Lower lobe of right lung (tissue), 2 donors: Measurements from ENCODE around the gene MICB. TPM values are rescaled to one million over a fixed set of nuclear protein-coding genes. Genes with fewer than 3 reads are reported as not detected.
A peak's percentile ranks its signal among the peaks of the same experiment; 100 is the strongest.

Experiments
- ATAC-seq, 2 donors: fragments of 200-7000 bp; cut with Tn5 transposase; one replicate each; pipeline ENCODE4 v1.9.1; 2020 to 2022; ENCODE audit warnings: mild to moderate bottlenecking in 2 of 2, moderate library complexity in 2 of 2
- DNase-seq: peaks from one replicate; pipeline ENCODE4 v3.0.0-alpha.2; 2020
- H3K27ac ChIP-seq: fragments of 200-600 bp; one replicate; pipeline ENCODE4 v1.8.0; 2022
- H3K27me3 ChIP-seq: fragments of 200-600 bp; one replicate; pipeline ENCODE4 v1.8.0; 2022; ENCODE audit warnings: low read depth
- H3K36me3 ChIP-seq: fragments of 200-600 bp; one replicate; pipeline ENCODE4 v1.8.0; 2022; ENCODE audit warnings: mild to moderate bottlenecking
- H3K4me1 ChIP-seq: fragments of 200-600 bp; one replicate; pipeline ENCODE4 v1.8.0; 2022
- H3K4me3 ChIP-seq: fragments of 200-600 bp; one replicate; pipeline ENCODE4 v1.8.0; 2022; ENCODE audit warnings: mild to moderate bottlenecking
- H3K9me3 ChIP-seq: fragments of 200-600 bp; one replicate; pipeline ENCODE4 v1.8.0; 2022
- CTCF ChIP-seq: fragments of 200-600 bp; IDR thresholded peaks from one replicate; pipeline ENCODE4 v1.8.0; 2022; ENCODE audit warnings: antibody characterized with exemption, mild to moderate bottlenecking
- intact Hi-C: fragments of 100-400 bp; cut with DNase I; formaldehyde crosslinking; loops from one replicate; pipeline ENCODE4 v1.11.0; 2022
- total RNA-seq: library from RNA; stranded (reverse); fragmentation: NEBNext Ultra II Directional; extraction: Animal tissue kit (Norgen Biotek cat#: 25700); gene quantifications from one replicate; pipeline ENCODE4 v1.2.1, GENCODE V29; 2021
- donor health status: DM: no; HTN: yes; CAD: no; lungs with severe emphysema.

The MICB gene
- total RNA-seq, 1 donor from 2014 or later, result 13.8 TPM

GRCh38 chr6:31557443-31558317 lies 59.7 kb downstream of the MICB start:
- peaks cover 47% of the 10 kb centered on the region for H3K4me1 ChIP-seq

GRCh38 chr6:31558318-31558625 lies 60.3 kb downstream of the MICB start:
- Histone ChIP-seq H3K27me3 (no peaks in the 10 kb centered on the region), H3K9me3 (no peaks in the 10 kb centered on the region), H3K36me3 (peaks cover 59% of the 10 kb centered on the region), H3K4me3 (no peak overlapping the region), H3K27ac (peak overlapping the region; percentile 75), H3K4me1 (peaks cover 47% of the 10 kb centered on the region)
- ATAC-seq (no peak), DNase-seq (no peak)
- no peak for TF ChIP-seq CTCF
- intact Hi-C loops, result no loop called here

More at GRCh38 chr6:31557443-31558317, 59.7 kb downstream of the MICB start:
- Histone ChIP-seq H3K27ac (peak overlapping the region; percentile 75), H3K27me3 (no peaks in the 10 kb centered on the region), H3K36me3 (peaks cover 65% of the 10 kb centered on the region), H3K4me3 (no peak overlapping the region), H3K9me3 (no peaks in the 10 kb centered on the region)
- ATAC-seq (no peak), DNase-seq (no peak)
- intact Hi-C loops, result no loop called here
- TF ChIP-seq CTCF, result no peak

- intact Hi-C loops, result no loop called here
- ATAC-seq, result peak; percentile 79 to 84
- Histone ChIP-seq H3K27ac (peak overlapping the region; percentile 75), H3K36me3 (peaks cover 53% of the 10 kb centered on the region), H3K9me3 (no peaks in the 10 kb centered on the region), H3K27me3 (no peaks in the 10 kb centered on the region), H3K4me1 (peaks cover 47% of the 10 kb centered on the region), H3K4me3 (peak overlapping the region; percentile 15)
- no peak for TF ChIP-seq CTCF
- peak; percentile 64 for DNase-seq
Observed at GRCh38 chr6:31558631-31559500, 60.9 kb downstream of the MICB start.

GRCh38 chr6:31559606-31559957 lies 61.6 kb downstream of the MICB start:
- intact Hi-C loops, result no loop called here
- no peak for TF ChIP-seq CTCF
- Histone ChIP-seq H3K27ac (peak overlapping the region; percentile 75), H3K4me3 (peak overlapping the region; percentile 2), H3K27me3 (no peaks in the 10 kb centered on the region), H3K9me3 (no peaks in the 10 kb centered on the region), H3K4me1 (peaks cover 47% of the 10 kb centered on the region), H3K36me3 (peaks cover 46% of the 10 kb centered on the region)
- DNase-seq (no peak), ATAC-seq (peak in 1 of 2 donors; percentile 4)

GRCh38 chr6:31559958-31560696 lies 62.2 kb downstream of the MICB start:
- Histone ChIP-seq H3K27ac (peak overlapping the region; percentile 75), H3K4me1 (peaks cover 47% of the 10 kb centered on the region), H3K36me3 (peaks cover 41% of the 10 kb centered on the region), H3K9me3 (no peaks in the 10 kb centered on the region), H3K27me3 (no peaks in the 10 kb centered on the region), H3K4me3 (peak overlapping the region; percentile 2)
- DNase-seq, result peak; percentile 68
- peak; percentile 10 for TF ChIP-seq CTCF
- intact Hi-C loops, result no loop called here
- ATAC-seq, result peak; percentile 75 to 76
